NCI-H1105 (cell line): Measurements from ENCODE around the gene HHAT.

ENCODE experiments used
- DNase-seq: peaks from one replicate; lab custom pipeline; 2025; lab: John Stamatoyannopoulos, UW

HHAT gene

DNA sequence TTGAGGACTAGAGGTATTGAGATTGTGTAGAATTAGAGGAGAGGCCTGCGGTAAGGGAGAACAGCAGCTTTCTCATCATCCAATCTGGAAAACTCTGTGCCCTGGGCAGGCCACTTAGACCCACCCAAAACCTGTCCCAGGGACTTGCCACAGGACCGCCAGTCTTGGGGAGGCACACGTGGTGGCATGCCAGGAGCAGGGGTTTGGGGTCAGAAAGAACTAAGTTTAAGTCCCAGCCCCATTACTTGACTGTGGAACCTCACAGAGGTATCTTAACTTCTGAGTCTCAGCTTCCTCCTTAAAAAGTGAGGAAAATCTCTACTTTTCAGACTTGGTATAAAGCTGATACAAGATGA, 356.6 kb downstream of the HHAT start:
- no peak for DNase-seq

DNA sequence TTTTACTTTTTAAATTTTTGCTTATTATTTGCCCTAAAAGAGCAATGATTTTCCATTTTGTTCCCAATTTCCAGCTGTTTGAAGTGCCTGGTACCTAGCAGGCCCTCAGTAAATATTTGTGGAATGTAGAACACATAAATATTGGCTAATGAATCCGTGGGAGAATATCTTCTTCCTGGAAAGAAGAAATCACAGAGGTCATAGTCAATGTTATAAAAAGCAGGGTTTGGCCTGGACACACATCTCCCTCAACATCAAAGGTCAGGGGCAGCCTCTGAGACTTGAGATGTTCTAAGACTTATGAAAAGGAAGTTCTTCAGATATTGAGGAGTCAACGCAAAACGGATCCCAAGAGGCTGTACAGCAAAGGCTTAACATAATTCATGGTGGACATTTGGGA, 358.1 kb downstream of the HHAT start:
- no peak for DNase-seq

DNA sequence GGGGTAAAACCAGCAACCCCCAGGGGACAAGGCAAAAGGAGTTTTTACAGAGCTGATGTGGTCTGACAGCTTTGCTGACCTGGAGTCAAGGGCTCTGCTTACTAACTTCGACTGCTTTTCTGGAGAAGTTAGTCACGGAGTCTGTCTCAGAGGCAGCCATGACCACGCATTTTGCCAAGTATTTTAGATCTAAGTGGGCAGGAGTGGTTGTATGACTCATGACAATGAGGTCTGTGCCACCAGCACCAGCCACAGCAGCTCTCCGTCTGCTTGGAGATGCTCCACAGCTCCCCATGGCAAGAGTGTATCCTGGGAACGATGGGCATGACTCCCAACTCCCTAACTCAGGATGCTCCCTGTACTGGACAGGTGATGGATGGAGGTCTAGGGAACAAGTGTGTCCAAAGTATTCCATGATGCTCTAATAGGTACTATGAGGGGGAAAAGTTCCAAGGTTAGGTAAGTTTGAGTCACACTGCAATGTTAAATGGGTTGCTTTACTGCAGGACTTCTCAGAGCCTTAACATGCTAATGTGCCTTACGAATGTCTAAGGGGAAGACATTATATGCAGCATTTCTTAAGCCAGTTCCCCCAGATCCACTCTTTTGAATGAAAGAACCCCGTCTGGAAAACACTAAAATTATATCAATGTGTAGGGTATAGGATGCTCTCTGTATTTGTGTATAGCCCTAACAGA, 359.0 kb downstream of the HHAT start:
- DNase-seq, result no peak

DNA sequence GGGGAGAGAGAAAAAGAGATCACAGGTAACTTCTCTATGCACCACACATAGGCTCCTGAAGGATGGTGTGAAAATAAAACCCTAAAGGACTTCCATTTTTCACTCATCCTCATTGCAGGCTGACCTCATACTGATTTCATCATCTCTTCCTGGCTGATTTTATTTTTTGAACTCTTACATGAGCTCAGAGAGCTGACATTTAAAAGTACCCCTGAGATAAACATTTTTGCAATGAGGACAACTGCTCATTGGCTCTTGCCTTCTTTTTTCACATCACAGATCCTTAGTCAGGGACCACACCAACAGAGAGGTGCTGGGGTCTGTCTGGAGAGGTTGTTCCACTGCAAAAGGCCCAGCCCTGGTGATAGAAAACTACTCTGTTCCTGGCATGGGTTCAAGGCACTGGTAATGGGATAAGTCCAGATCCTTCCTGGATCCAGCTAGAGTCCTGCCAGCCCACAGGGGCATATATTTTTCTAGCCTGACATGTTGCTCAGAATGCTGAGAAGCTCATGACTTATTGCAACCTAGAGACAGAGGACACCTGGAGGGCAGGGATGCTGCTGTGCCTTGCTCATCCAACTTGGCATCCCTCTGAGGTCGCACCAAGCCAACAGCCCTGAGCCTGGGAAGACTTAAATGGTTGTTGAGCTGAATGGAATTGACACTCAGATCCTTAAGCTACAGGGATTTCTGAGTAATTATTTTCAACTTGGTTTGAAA, 360.0 kb downstream of the HHAT start:
- no peak for DNase-seq

DNA sequence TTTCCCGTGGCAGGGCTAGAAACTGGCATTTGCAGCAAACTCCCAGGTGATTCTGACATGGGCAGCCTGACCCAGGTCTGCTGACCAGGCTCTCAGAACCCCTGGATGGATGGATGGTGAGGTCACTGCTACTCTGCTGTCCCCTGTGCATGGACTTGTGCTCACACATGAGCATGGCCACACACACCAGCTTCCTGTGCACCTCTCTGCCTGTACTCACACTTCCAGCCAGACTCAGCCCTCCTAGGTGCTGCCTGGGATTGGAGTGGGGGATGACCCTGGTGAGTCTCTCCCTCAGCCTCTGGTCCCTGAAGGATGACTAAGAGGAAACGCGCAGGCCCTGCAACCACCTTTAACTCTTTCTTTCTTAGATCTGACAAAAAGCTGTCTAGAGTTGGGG, 361.1 kb downstream of the HHAT start:
- no peak for DNase-seq

DNA sequence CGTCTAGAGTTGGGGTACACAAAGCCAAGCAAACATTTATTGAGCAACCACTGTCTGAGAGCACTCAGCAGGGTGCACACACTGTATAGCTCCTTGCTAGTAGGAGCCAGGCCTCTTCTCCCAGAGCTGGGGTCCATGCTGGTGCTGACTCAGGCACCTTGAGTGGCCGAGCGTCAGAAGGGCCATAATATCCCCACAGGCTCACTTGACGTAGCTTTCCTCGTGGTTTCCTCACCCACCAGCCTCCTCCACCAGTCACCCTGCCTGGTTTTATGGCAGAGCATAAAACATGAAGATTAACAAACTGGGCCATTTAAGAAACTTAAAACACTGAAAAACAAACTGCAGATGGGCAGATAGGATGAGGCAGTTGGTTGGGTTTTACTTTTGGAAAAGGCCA, 361.5 kb downstream of the HHAT start:
- no peak for DNase-seq

DNA sequence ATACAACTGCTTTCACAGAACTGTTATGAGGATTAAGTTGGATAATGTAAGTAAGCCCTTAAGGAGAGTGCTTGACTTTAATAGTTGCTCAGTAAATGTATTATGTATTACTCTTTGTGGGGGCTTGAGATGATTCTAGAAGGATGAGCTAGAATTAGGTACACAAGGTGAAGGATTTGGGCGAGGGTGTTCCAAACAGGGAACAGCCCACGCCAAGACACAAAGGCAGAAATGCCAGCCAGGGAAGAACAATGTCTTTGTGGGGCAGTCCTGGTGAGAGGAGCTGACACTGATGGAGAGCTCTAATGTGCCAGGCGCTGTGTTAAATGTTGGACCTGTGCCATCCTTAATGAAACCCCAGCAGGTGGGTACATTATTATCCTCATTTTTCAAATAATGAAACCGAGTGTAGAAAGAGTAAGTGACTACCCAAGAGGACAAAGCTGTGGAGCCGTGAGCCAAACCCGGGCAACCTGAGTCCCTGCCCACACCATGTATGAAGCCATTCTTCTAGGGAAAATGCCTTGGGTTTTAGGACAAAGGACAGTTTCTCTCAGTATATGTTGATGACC, 362.4 kb downstream of the HHAT start:
- DNase-seq, result no peak

DNA sequence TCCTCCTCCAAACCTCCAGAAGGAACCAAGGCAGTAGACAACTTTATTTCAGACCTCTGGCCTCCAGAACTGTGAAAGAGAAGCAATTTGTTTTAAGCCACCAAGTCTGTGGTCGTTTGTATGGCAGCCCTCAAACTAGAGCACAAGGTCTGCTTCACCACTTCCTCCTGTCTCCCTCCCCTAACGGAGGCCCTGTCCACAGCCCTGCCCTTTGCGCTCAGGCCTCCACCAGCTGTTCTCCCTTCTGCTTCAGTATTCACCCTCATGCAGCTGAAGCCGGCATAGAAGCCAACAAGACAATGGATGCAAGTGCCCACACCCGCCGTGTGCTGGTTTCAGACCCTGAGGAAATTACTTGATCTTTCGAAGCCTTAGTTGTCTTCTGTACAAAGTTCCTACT, 364.1 kb downstream of the HHAT start:
- no peak for DNase-seq

DNA sequence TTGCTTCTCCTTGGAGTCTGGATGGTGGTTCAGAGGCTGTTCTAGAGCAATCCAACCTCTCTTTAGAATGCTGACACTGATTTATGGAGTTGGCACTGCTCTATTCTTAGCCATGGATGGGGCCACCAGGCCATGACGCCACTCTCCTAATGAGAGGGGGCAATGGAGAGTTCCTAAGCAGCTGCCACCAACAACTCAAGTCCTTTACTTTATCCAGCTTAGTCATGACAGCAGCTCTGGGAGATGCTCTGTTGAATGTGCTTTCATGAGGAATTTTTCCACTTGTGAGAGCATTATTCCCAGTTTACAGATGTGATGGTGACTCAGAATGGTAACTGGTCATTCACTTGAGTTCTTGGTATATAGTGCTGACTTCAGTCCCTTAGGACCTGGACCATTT, 366.3 kb downstream of the HHAT start:
- DNase-seq, result no peak

DNA sequence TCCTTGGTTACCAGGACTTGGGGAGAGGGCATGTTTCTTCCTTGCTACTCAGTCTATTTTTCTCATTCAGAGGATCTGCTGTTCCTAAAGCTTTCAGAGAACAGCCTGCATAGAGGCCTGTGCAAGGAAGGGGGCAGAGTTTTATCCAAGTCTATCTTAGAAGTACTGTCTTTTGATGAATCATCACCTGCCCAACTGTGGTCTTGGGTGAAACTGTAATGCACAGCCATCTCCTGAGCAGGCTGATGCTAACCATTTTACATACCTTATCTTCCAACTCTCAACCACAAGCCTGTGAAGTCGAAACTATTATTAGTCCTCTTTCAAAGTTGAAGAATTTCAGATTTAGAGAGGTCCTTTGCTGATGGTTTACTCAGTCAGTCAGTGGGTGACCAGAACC, 368.0 kb downstream of the HHAT start:
- DNase-seq, result no peak

DNA sequence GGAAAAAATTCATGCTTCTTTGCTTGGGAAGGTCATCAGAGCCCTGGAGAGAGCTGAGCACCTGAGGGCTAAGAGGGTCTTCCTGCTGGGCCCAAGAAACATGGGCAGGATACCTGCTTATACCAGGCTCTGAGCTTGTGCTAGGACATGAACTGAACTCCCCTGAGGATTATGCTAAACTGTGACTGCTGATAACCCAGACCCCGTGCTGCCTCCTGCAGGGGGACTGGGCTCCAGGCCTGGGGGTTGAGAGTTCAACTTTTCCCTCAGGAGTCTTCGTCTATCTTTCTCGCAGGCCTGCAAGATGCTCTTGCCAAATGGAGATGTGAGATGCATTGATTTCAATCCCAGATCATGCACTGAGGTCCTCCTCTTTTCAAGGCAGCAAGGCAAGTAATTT, 368.5 kb downstream of the HHAT start:
- DNase-seq, result no peak

DNA sequence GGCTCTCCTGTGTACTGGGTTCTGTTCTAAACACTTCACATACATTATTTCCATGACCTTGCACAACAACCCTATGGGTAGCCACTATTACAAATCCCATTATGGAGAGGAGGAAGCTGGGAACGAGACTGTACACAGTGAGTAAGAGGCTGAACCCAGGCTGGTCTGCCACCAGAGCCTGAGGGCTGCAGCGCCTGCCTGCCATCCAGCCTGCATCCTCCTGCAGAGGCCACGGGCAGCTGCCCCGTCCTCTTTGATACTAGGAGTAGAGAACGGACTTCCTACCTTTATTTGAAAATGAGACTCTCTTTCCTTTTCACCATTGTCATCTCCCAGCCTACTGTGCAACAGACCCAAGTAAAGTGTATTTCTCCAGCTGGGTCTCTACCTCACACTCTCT, 370.0 kb downstream of the HHAT start:
- no peak for DNase-seq

DNA sequence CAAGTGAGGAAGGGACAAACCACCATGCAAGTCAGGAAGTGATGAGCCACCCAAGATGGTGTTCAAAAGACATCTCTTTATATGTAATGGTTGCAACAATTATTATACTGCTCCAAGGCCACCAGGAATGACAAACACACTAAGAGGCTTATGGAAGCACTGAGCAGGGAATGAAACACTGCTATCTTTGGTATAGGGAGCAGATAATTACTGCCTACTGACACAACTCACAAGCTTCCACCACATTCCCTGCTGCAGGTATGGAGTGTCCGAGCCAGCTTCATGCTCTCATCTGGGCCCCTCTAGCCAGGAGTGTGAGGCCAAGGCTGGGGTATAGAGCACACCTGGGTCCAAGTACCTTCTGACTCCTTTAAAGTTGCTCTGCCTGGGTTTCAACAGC, 371.4 kb downstream of the HHAT start:
- no peak for DNase-seq

DNA sequence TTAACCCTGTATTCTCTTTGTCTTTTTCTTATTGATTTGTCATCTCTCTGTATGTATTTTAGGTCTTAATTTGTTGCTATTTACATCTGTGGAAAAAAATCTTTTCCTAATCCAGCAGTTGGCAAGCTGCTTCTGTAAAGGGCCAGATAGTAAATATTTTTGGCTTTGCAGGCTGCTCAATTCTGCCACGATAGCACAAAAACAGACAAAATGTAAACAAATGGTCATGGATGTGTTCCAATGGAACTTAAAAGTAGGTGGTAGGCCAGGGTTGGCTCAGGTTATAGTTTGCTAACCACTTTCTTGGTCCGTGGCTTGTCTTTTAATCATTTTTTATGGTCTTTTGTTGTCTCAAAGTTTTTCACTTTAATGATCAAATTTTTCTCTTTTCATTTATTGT, 371.8 kb downstream of the HHAT start:
- DNase-seq, result no peak

DNA sequence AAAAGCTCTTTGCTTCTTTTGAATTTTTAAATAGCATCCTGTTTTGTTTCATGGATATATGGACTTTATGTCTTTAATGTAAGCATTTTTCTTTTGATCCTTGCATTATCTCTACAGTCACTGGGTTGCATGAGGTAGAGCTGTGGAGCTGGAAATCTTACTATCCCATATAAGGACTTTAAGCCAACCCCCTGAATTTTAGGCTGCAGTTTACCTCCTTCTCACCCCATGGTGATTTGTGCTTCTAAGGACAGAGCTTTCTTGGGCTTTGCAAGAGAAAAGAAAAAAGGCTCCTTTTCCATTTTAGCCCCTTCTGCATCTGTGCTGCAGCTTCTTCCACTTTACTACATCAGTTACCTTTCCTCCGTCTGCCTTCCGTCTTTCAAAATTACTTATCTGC, 373.8 kb downstream of the HHAT start:
- no peak for DNase-seq

DNA sequence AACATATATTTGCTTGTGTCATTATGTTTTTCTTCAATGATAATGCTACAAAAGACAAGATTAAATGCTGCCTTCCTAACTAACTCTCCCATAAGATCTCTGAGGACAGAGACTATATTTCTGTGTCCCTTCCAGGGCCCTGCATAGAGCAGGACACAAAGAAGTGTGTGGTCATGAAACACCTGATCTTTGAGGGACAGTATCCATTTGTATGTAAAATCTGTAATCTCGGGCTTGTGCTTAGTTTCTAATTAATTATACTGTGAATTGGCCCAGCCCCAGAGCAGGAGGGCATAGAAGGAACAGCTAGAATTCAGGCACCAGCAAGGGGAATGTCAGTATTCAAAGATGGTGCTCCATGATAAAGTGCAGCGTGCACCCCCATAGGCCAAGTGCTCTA, 374.9 kb downstream of the HHAT start:
- no peak for DNase-seq

DNA sequence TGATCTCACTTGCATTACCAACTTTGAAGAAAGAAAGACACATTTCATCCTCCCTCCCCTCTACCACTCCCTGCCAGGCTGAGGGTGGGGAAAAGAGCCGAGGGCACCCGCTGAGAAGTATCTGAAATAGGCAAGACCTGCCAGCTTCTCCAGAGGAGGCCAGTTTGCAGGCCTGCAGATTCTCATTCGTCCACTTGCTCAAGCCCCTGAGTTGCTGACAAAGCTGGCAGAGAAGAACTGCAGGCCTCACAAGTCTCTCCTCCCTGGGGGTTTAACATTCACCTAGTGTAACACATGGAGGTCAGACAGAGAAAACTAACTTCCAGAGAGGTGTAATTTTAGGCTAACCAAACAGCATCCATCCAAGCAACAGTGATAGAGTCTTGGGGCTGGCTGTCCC, 376.4 kb downstream of the HHAT start:
- no peak for DNase-seq

DNA sequence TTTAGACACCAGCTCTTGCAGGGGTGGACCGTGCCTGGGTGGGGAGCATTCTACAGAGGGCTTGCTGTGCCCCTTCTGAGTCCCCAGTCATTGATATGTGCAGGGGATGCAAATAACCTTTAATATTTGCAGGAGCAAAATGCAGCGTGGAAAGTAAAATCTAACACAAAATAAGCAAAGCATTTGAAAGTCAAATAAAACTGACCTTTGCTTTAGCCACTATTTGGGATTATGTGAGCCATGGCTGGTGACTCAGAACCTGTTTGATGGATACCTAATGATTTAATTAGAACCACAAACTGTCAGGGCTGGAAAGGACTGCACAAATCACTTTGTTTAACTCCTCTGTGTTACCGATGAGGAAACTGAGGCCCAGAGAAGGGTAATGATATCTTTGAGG, 377.5 kb downstream of the HHAT start:
- no peak for DNase-seq

DNA sequence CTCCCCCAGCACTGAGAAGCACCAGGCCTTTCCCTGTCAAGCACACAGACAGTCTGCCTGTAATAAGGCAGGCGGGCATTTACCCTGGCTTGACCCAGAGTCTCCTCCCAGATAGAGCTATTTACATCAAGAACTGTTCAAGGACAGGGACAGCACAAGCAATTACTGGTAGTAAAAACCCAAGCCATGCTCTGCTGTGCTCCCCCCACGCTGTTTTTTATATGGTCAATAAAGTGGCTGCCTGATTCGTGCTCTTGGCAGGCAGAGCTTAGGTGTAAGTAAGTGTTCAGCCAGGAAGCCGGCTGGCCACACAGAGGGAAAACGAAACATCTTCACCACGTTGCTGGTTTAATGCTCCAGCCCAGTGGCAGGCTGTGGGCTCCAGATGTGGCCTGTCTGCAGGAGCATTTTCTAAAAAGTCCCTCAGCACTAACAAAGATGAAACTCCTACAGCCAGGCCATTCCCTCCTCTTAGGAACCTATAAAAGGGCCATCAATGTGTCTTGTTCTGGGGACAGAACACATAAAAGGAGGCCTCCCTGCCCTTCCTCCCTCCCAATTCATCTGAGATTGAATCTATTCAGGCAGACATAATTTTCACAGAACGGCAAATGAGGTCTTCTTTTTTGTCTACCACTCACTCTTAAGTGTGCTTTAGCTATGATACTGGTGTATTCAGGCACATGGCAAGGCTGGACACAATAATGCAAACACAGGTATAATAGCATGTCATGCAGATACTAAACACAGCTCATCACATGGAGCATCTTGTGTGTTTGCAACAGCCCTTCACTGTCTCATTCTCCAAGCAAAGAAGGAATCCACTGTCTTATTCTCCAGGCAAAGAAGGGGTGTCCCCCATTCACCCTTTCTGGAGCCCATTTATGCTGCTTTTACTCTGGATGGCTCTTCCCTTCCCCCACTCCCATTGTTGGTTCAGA, 378.9 kb downstream of the HHAT start:
- no peak for DNase-seq

DNA sequence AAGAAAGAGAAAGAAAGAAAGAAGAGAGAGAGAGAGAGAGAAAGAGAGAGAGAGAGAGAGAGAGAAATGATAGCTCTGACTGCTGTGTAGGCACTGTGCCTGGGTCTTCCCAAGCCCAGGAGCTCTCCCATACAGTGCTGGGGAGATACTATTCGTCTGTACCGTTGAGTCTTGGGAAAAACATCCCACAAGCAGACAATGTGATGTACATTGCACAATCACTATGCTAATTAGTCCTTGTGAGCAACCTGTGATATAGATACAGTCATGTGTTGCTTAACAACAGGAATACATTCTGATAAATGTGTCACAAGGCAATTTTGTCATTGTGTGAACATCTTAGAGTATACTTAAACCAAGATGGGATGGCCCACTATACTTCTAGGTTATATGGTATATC, 381.0 kb downstream of the HHAT start:
- no peak for DNase-seq

DNA sequence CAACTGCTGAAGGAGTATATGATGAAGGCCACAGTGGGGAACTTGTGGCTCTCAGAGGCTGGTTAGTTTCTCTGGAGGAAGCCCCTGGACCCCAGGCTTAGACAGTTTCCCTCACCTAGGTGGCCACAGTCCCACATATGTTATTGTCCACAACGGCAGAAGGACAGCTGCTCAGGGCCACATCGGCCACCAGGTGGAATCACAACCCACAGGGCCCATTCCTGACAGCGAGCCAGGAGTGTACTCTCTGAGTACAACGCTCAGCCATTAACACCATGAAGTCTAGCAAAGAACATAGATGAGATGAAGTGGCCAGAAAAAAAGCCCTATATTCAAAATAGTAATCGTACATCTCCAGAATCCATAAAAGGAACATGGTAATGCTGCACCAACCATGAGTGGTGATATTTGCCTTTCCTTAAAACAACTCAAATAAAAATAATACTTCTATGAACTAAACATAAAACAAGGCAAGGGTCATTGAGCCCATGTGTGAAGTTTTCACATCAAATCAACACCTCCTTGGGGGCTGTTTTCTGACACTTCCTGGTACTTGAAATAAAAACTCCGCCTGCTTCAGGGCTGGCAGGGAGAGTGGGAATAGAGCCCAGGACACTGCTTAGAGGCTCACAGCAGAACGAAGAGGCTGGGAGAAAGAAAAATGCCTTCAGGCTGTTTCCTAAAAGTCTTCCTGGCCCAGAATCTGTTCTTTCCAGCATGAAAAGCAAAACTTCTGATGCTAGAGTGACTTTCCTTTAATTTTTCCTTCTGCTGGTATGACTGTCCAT, 383.3 kb downstream of the HHAT start:
- no peak for DNase-seq

DNA sequence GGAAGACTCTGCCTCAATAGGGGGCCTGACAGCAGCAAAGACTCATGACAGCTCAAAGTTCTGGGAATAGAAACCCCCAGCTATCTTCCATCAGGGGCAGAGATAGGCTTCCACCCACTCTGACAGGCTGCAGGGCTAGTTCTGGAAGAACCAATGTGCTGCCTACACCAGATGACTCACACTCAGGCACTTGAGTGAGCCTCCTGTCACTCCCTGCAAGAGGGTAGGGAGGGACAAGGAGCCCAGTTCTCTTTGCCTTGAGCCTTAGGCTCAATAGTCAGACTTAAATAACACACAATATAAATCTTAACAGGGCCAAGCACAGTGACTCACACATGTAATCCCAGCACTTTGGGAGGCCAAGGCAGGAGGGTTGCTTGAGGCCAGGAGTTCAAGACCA, 386.4 kb downstream of the HHAT start:
- no peak for DNase-seq
